Activated effector memory CD4-positive, alpha-beta T cell treated with Interleukin-2 at 50 U/mL for 16 hours (primary cell): ENCODE measurements around the gene NEU3.
"Not testable (repeated sequence)": the region's sequence is repeated elsewhere in the genome, so short reads cannot be mapped to it uniquely, and the experiment has no call there.

ENCODE experiments used
- DNase-seq: peaks from one replicate; pipeline ENCODE4 v3.0.0-alpha.2; 2020

NEU3 gene

GRCh38 chr11:74988541-74989259 lies at the start of gene NEU3:
Gene NEU3 (plus strand): TSS chr11:74988933. CDS start chr11:74989061, 128 bp downstream.
- peak; percentile 77 for DNase-seq

GRCh38 chr11:74941492-74941891 lies 47.2 kb upstream of the NEU3 start:
- no peak for DNase-seq

- DNase-seq: no peak
Measured at GRCh38 chr11:74942073-74942759, 46.5 kb upstream of the NEU3 start.

- DNase-seq: no peak
Measured at GRCh38 chr11:74948546-74948897, 40.2 kb upstream of the NEU3 start.

GRCh38 chr11:74948898-74949752 lies 39.6 kb upstream of the NEU3 start, which contains the start of the genes SPCS2 and XRRA1:
Gene SPCS2 (plus strand): TSS chr11:74949266. CDS start chr11:74949286, 20 bp downstream.
Gene XRRA1 (minus strand): TSS chr11:74949091. CDS start chr11:74940878, 8,213 bp downstream.
- peak; percentile 96 for DNase-seq

GRCh38 chr11:74949753-74950137 lies 39.0 kb upstream of the NEU3 start:
- no peak for DNase-seq

GRCh38 chr11:74950374-74950969 lies 38.3 kb upstream of the NEU3 start:
- DNase-seq: no peak

- DNase-seq: no peak
Measured at GRCh38 chr11:74951226-74951625, 37.5 kb upstream of the NEU3 start.

- DNase-seq: no peak
Measured at GRCh38 chr11:74952752-74953151, 36.0 kb upstream of the NEU3 start.

GRCh38 chr11:74953451-74953850 lies 35.3 kb upstream of the NEU3 start:
- no peak for DNase-seq

- DNase-seq: no peak
Measured at GRCh38 chr11:74954199-74954598, 34.5 kb upstream of the NEU3 start.

GRCh38 chr11:74956397-74957015 lies 32.2 kb upstream of the NEU3 start:
- no peak for DNase-seq

GRCh38 chr11:74957937-74958629 lies 30.6 kb upstream of the NEU3 start:
- DNase-seq: no peak

- not testable (repeated sequence) for DNase-seq
Measured at GRCh38 chr11:74960128-74960527, 28.6 kb upstream of the NEU3 start.

- no peak for DNase-seq
Measured at GRCh38 chr11:74966651-74967050, 22.1 kb upstream of the NEU3 start.

GRCh38 chr11:74970852-74971395 lies 17.8 kb upstream of the NEU3 start:
- no peak for DNase-seq

- DNase-seq: no peak
Measured at GRCh38 chr11:74971424-74971823, 17.3 kb upstream of the NEU3 start.

- no peak for DNase-seq
Measured at GRCh38 chr11:74978041-74978440, 10.7 kb upstream of the NEU3 start.

- no peak for DNase-seq
Measured at GRCh38 chr11:74980634-74981033, 8.1 kb upstream of the NEU3 start.

- no peak for DNase-seq
Measured at GRCh38 chr11:74981888-74982287, 6.8 kb upstream of the NEU3 start.

GRCh38 chr11:74984070-74984469 lies 4.7 kb upstream of the NEU3 start:
- DNase-seq: no peak

GRCh38 chr11:74984730-74985129 lies 4.0 kb upstream of the NEU3 start:
- DNase-seq: no peak
